ENCODE data around the gene EPHB4. TPM values are rescaled to one million over a fixed set of nuclear protein-coding genes. Genes with fewer than 3 reads are reported as not detected.

Gene EPHB4
- 24.9 and 37.9 TPM in 2 replicates for total RNA-seq (ENCODE audit: low replicate concordance)

- peak within 1 kb of the TSS; percentile 79 for H3K4me3 ChIP-seq (ENCODE audit: low read depth, low read length)
- TF ChIP-seq, protein P1, sequence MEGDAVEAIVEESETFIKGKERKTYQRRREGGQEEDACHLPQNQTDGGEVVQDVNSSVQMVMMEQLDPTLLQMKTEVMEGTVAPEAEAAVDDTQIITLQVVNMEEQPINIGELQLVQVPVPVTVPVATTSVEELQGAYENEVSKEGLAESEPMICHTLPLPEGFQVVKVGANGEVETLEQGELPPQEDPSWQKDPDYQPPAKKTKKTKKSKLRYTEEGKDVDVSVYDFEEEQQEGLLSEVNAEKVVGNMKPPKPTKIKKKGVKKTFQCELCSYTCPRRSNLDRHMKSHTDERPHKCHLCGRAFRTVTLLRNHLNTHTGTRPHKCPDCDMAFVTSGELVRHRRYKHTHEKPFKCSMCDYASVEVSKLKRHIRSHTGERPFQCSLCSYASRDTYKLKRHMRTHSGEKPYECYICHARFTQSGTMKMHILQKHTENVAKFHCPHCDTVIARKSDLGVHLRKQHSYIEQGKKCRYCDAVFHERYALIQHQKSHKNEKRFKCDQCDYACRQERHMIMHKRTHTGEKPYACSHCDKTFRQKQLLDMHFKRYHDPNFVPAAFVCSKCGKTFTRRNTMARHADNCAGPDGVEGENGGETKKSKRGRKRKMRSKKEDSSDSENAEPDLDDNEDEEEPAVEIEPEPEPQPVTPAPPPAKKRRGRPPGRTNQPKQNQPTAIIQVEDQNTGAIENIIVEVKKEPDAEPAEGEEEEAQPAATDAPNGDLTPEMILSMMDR (IDR thresholded peaks at IDR 0.05; ENCODE audit: insufficient read depth, low read length), result peak; percentile 72
- peak; percentile 87 for DNase-seq (ENCODE audit: low read depth)
Observed at GRCh38 chr7:100827330-100828226, at the start of gene EPHB4. Gene EPHB4, minus strand, starts transcription at chr7:100827523. Its CDS starts 493 bp downstream, at chr7:100827030.

- no peak for DNase-seq (ENCODE audit: low read depth)
- TF ChIP-seq, protein P1 (IDR thresholded peaks at IDR 0.05; ENCODE audit: insufficient read depth, low read length), result no peak
- peak overlapping the region; percentile 86 for H3K4me3 ChIP-seq (ENCODE audit: low read depth, low read length)
Observed at GRCh38 chr7:100875356-100875751, 48.0 kb upstream of the EPHB4 start.

GRCh38 chr7:100874577-100875355 lies 47.4 kb upstream of the EPHB4 start, which contains the start of gene SRRT:
Gene SRRT, plus strand, starts transcription at chr7:100875103. Its CDS starts 488 bp downstream, at chr7:100875591.
- TF ChIP-seq, protein P1 (IDR thresholded peaks at IDR 0.05; ENCODE audit: insufficient read depth, low read length), result peak; percentile 59
- H3K4me3 ChIP-seq (ENCODE audit: low read depth, low read length), result peak within 1 kb of the TSS; percentile 86

GRCh38 chr7:100874300-100874576 lies 46.9 kb upstream of the EPHB4 start:
- H3K4me3 ChIP-seq (ENCODE audit: low read depth, low read length), result peak overlapping the region; percentile 75
- TF ChIP-seq, protein P1 (IDR thresholded peaks at IDR 0.05; ENCODE audit: insufficient read depth, low read length), result no peak
- no peak for DNase-seq (ENCODE audit: low read depth)

More at GRCh38 chr7:100874577-100875355, 47.4 kb upstream of the EPHB4 start, which contains the start of gene SRRT:
- peak; percentile 98 for DNase-seq (ENCODE audit: low read depth)

DNA sequence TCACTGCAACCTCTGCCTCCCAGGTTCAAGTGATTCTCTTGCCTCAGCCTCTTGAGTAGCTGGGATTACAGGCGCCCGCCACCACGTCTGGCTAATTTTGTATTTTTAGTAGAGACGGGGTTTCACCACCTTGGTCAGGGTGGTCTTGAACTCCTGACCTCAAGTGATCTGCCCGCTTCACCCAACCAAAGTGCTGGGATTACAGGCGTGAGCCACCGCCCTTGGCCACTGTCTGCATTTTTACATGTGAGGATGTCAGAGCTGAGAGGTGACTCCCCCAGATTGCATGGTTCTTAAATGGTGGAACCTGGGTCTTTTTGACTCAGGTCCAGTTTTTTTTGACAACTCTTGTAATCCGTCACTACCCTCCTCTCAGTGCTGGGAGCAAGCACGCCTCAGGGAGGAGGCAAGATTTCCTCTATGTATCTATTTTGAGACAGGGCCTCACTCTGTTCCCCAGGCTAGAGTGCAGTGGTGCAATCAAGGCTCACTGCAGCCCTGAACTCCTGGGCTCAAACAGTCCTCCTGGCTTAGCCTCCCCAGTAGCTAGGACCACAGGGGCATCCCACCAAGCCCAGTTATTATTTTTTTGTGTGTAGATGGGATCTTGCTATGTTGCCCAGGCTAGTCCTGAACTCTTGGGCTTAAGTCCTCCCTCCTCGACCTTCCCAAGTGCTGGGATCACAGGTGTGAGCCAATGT lies 46.4 kb upstream of the EPHB4 start:
- TF ChIP-seq, protein P1 (IDR thresholded peaks at IDR 0.05; ENCODE audit: insufficient read depth, low read length), result no peak
- peak overlapping the region; percentile 75 for H3K4me3 ChIP-seq (ENCODE audit: low read depth, low read length)
- DNase-seq (ENCODE audit: low read depth), result no peak

DNA sequence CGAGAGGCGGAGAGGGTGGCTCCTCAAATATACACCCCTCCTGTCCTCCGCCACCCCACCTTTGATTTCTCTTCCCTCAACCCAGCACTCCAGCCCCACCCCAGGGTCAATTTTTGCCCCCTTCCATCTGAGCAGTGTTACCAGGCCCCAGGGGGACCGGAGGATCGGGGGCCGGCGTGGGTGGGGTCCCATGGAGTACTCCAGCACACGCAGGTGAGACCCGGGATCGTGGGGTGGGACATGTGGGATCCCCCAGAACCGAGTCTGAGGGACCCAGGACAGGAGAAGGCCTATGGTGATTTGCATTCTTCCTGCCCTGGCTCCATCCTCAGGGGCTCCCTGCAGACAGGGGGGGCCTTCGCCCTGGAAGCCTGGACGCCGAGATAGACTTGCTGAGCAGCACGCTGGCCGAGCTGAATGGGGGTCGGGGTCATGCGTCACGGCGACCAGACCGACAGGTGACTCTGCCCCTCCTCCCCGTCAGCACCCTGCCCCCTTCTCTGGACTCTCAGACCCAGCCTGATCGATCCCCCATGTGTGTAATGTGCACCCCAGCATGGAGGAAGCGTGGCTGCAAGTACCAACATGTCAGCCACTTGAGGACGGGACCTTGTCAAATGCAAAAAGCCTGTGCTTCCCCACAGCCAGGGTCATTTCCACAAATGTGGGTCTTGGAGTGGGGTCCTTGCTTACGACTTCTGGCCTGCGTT lies 40.6 kb upstream of the EPHB4 start:
- DNase-seq (ENCODE audit: low read depth), result no peak
- H3K4me3 ChIP-seq (ENCODE audit: low read depth, low read length), result peak overlapping the region; percentile 93
- TF ChIP-seq, protein P1 (IDR thresholded peaks at IDR 0.05; ENCODE audit: insufficient read depth, low read length), result no peak

Measured in fibroblast of the aortic adventitia (primary cell).